Astrocyte (in vitro differentiated cells and primary cell): Measurements from ENCODE around the gene GDF7. TPM values are rescaled to one million over a fixed set of nuclear protein-coding genes. Genes with fewer than 3 reads are reported as not detected.

Experiments
- DNase-seq: peaks from one replicate; pipeline ENCODE4 v3.0.0-alpha.2; 2010; ENCODE audit warnings: low read depth
- FAIRE-seq: peaks from 2 replicates; lab custom pipeline; 2011; peaks lifted over from hg19 to GRCh38; lab: Jason Lieb, UNC
- H2AFZ ChIP-seq: 2 replicates; pipeline ENCODE4 v1.6.0; 2012; ENCODE audit warnings: low read depth, low read length, inconsistent platforms
- H3K27ac ChIP-seq: 2 replicates; pipeline ENCODE4 v1.5.1; 2011; ENCODE audit warnings: low read depth, low read length, inconsistent platforms
- H3K27me3 ChIP-seq: 2 replicates; pipeline ENCODE4 v1.6.0; 2011; ENCODE audit warnings: low read length, inconsistent platforms; ENCODE audit not compliant: insufficient read depth
- H3K36me3 ChIP-seq: 2 replicates; pipeline ENCODE4 v1.5.1; 2011; ENCODE audit warnings: low read length, inconsistent platforms; ENCODE audit not compliant: insufficient read depth
- H3K4me1 ChIP-seq: 2 replicates; pipeline ENCODE4 v1.5.1; 2011; ENCODE audit warnings: low read length, inconsistent platforms; ENCODE audit not compliant: insufficient read depth
- H3K4me2 ChIP-seq: 2 replicates; pipeline ENCODE4 v1.6.0; 2012; ENCODE audit warnings: low read length, inconsistent platforms
- H3K4me3 ChIP-seq: 2 replicates; pipeline ENCODE4 v1.5.1; 2011; ENCODE audit warnings: low read depth, mild to moderate bottlenecking, low read length, inconsistent platforms; ENCODE audit not compliant: insufficient read depth
- H3K79me2 ChIP-seq: 2 replicates; pipeline ENCODE4 v1.6.0; 2012; ENCODE audit warnings: mild to moderate bottlenecking, low read length, inconsistent platforms; ENCODE audit not compliant: insufficient read depth
- H3K9ac ChIP-seq: 2 replicates; pipeline ENCODE4 v1.6.0; 2012; ENCODE audit warnings: mild to moderate bottlenecking, low read length, inconsistent platforms
- H3K9me3 ChIP-seq: 2 replicates; pipeline ENCODE4 v1.5.1; 2012; ENCODE audit warnings: low read depth, mild to moderate bottlenecking, low read length, inconsistent platforms; ENCODE audit not compliant: insufficient read depth
- H4K20me1 ChIP-seq: 2 replicates; pipeline ENCODE4 v1.6.0; 2012; ENCODE audit warnings: low read length, inconsistent platforms; ENCODE audit not compliant: insufficient read depth
- H3K27ac Mint-ChIP-seq: one replicate; pipeline ENCODE4 v1.8.0; 2021; ENCODE audit warnings: mild to moderate bottlenecking, mixed read lengths; ENCODE audit not compliant: unreplicated experiment
- H3K27me3 Mint-ChIP-seq: one replicate; pipeline ENCODE4 v1.8.0; 2021; ENCODE audit warnings: low read depth, mixed read lengths; ENCODE audit not compliant: unreplicated experiment
- H3K36me3 Mint-ChIP-seq: one replicate; pipeline ENCODE4 v1.8.0; 2021; ENCODE audit warnings: low read depth, mixed read lengths; ENCODE audit not compliant: unreplicated experiment
- H3K4me1 Mint-ChIP-seq: one replicate; pipeline ENCODE4 v1.8.0; 2021; ENCODE audit warnings: low read depth, mixed read lengths; ENCODE audit not compliant: unreplicated experiment
- H3K4me3 Mint-ChIP-seq: one replicate; pipeline ENCODE4 v1.8.0; 2021; ENCODE audit warnings: mild to moderate bottlenecking, moderate library complexity, mixed read lengths; ENCODE audit not compliant: unreplicated experiment
- H3K9me3 Mint-ChIP-seq: one replicate; pipeline ENCODE4 v1.8.0; 2021; ENCODE audit warnings: mild to moderate bottlenecking, mixed read lengths; ENCODE audit not compliant: unreplicated experiment
- EZH2 ChIP-seq: IDR thresholded peaks from 2 replicates; pipeline ENCODE4 v1.6.1; 2012; ENCODE audit warnings: mild to moderate bottlenecking, low read length, inconsistent platforms; ENCODE audit not compliant: insufficient read depth
- total RNA-seq: library from RNA; stranded (reverse); gene quantifications from 2 replicates; pipeline ENCODE4 v1.2.1, GENCODE V29; 2021
- TF ChIP-seq, protein P1 (sequence below): IDR thresholded peaks from 2 replicates; pipeline ENCODE4 v1.5.1; 2011; ENCODE audit warnings: low read depth, mild to moderate bottlenecking, inconsistent platforms, low read length, moderate library complexity; ENCODE audit not compliant: insufficient read depth

Gene GDF7
- total RNA-seq, 1 donor from 2014 or later = 1.9 TPM

DNA sequence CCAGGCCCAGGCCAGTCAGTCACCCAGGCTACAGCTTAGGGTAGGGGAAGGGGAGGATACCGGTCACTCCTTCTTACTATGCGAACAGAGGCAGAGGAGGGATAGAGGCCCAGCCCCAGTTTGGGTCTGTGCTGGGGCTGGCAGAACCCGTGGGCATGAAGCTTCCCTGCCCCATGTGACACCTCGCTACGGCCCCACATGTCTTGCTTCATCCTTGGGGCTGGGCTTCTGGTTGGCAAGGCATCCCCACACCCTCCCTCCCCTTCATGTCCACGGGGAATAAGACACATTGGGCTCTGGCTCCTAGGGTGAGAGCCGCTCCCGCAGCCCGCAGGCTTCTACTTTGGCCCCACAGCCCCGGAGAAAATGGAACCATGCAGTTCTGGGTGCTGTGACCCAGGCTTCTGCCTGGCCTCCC is 48.5 kb upstream of the GDF7 start:
- H3K4me1 ChIP-seq = peaks cover 25% of the 10 kb centered on the region
- Mint-ChIP-seq H3K4me1 (peaks cover 22% of the 10 kb centered on the region), H3K27me3 (peaks cover 2% of the 10 kb centered on the region), H3K4me3 (no peak overlapping the region), H3K36me3 (peaks cover 13% of the 10 kb centered on the region), H3K27ac (peak overlapping the region; percentile 77), H3K9me3 (no peaks in the 10 kb centered on the region)
- H3K9ac ChIP-seq = peak overlapping the region; percentile 75
- FAIRE-seq = no peak
- H3K4me3 ChIP-seq = no peak overlapping the region
- H3K79me2 ChIP-seq = no peaks in the 10 kb centered on the region
- peak overlapping the region; percentile 73 for H3K27ac ChIP-seq
- H3K27me3 ChIP-seq = no peaks in the 10 kb centered on the region
- no peaks in the 10 kb centered on the region for H3K9me3 ChIP-seq
- no peak overlapping the region for H2AFZ ChIP-seq
- no peak for DNase-seq
- H3K36me3 ChIP-seq = no peaks in the 10 kb centered on the region
- TF ChIP-seq, protein P1, sequence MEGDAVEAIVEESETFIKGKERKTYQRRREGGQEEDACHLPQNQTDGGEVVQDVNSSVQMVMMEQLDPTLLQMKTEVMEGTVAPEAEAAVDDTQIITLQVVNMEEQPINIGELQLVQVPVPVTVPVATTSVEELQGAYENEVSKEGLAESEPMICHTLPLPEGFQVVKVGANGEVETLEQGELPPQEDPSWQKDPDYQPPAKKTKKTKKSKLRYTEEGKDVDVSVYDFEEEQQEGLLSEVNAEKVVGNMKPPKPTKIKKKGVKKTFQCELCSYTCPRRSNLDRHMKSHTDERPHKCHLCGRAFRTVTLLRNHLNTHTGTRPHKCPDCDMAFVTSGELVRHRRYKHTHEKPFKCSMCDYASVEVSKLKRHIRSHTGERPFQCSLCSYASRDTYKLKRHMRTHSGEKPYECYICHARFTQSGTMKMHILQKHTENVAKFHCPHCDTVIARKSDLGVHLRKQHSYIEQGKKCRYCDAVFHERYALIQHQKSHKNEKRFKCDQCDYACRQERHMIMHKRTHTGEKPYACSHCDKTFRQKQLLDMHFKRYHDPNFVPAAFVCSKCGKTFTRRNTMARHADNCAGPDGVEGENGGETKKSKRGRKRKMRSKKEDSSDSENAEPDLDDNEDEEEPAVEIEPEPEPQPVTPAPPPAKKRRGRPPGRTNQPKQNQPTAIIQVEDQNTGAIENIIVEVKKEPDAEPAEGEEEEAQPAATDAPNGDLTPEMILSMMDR = no peak
- TF ChIP-seq EZH2 = no peak
- peak overlapping the region; percentile 49 for H3K4me2 ChIP-seq
- no peaks in the 10 kb centered on the region for H4K20me1 ChIP-seq

DNA sequence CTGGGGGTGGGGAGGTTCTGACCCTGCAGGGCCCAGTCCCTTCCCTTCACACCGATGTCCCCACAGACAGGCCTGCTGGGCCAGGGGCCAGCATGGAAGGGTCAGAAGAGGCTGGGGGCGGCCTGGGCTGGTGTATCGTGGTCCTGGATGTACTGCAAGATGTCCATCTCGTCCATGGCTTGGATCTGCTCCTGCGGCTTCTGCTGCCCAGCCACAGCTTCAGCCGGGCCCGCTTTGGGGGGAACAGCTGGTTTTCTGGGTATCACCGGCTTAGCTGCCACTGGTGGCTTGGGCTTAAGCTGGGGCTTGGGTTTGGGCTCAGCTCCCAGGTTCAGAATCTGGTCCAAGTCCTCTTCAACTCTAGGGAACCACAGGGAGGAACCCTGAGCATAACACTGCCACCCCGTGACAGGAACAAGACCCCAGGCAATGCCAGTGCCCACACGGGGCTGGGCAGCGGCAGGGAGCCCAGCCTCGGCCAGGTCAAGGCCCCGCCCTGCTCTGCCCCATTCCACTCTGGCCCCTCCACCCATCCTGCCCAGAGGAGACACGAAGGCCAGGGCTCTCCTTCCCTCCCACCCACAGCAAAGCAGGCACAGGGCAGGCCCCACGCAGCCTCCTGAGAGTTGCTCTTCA is 47.9 kb upstream of the GDF7 start:
- no peak overlapping the region for H3K4me3 Mint-ChIP-seq
- H3K4me1 Mint-ChIP-seq = peaks cover 16% of the 10 kb centered on the region
- H3K27me3 Mint-ChIP-seq = peaks cover 2% of the 10 kb centered on the region
- Histone ChIP-seq H3K27me3 (no peaks in the 10 kb centered on the region), H4K20me1 (no peaks in the 10 kb centered on the region), H3K9me3 (no peaks in the 10 kb centered on the region), H2AFZ (no peak overlapping the region), H3K4me1 (peaks cover 24% of the 10 kb centered on the region), H3K36me3 (no peaks in the 10 kb centered on the region), H3K9ac (peak overlapping the region; percentile 75), H3K4me3 (no peak overlapping the region), H3K79me2 (no peaks in the 10 kb centered on the region), H3K4me2 (no peak overlapping the region), H3K27ac (no peak overlapping the region)
- H3K36me3 Mint-ChIP-seq = peaks cover 13% of the 10 kb centered on the region
- no peak for FAIRE-seq
- DNase-seq = no peak
- H3K27ac Mint-ChIP-seq = no peak overlapping the region
- no peaks in the 10 kb centered on the region for H3K9me3 Mint-ChIP-seq
- TF ChIP-seq, protein P1 = no peak
- TF ChIP-seq EZH2 = no peak

DNA sequence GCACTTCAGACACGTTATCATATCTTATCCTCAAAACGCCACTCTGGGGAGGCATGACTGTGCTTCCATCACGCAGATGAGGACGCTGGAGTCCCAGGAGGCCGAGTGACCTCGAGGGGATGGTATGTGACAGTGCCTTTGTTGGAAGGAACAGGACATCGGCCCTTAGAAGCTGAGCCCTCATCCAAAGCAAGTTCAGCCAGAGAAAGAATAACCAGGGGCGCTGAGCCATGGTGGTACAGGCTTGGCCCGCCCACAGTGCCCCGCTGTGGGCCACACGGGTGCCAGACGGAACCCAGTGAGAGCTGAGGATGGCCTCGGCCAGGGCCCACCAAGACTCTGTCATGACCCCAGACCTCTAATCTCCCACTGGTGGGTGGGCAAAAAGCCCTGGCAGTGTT is 47.3 kb upstream of the GDF7 start:
- DNase-seq = no peak

More for the DNA sequence above, 47.3 kb upstream of the GDF7 start:
- no peaks in the 10 kb centered on the region for H3K9me3 ChIP-seq
- H3K4me2 ChIP-seq = no peak overlapping the region
- H3K27ac Mint-ChIP-seq = no peak overlapping the region
- H3K36me3 ChIP-seq = no peaks in the 10 kb centered on the region
- peaks cover 10% of the 10 kb centered on the region for H3K4me1 Mint-ChIP-seq
- no peak overlapping the region for H3K9ac ChIP-seq
- peaks cover 2% of the 10 kb centered on the region for H3K27me3 Mint-ChIP-seq
- H3K4me3 ChIP-seq = no peak overlapping the region
- no peaks in the 10 kb centered on the region for H3K27me3 ChIP-seq
- H3K4me1 ChIP-seq = peaks cover 18% of the 10 kb centered on the region
- H3K36me3 Mint-ChIP-seq = peaks cover 12% of the 10 kb centered on the region
- H4K20me1 ChIP-seq = no peaks in the 10 kb centered on the region
- no peaks in the 10 kb centered on the region for H3K79me2 ChIP-seq
- H3K4me3 Mint-ChIP-seq = no peak overlapping the region
- TF ChIP-seq, protein P1 = no peak
- no peak for TF ChIP-seq EZH2
- H2AFZ ChIP-seq = no peak overlapping the region
- no peak for FAIRE-seq
- H3K27ac ChIP-seq = no peak overlapping the region
- H3K9me3 Mint-ChIP-seq = no peaks in the 10 kb centered on the region
